GM10266 (cell line): Measurements from ENCODE around the gene SRSF4.
"Not testable (repeated sequence)": the region's sequence is repeated elsewhere in the genome, so short reads cannot be mapped to it uniquely, and the experiment has no call there.

Source experiments
- DNase-seq: peaks from one replicate; pipeline ENCODE4 v3.0.0; 2012; ENCODE audit errors: extremely low spot score
- CTCF ChIP-seq: IDR thresholded peaks from 2 replicates; pipeline ENCODE4 v1.5.1; 2012; ENCODE audit warnings: mild to moderate bottlenecking, low read depth; ENCODE audit not compliant: control insufficient read depth, insufficient read depth; ENCODE audit errors: missing control alignments

The SRSF4 gene

GRCh38 chr1:29119121-29119929 lies 62.4 kb downstream of the SRSF4 start:
- DNase-seq, result no peak
- TF ChIP-seq CTCF, result no peak

DNA sequence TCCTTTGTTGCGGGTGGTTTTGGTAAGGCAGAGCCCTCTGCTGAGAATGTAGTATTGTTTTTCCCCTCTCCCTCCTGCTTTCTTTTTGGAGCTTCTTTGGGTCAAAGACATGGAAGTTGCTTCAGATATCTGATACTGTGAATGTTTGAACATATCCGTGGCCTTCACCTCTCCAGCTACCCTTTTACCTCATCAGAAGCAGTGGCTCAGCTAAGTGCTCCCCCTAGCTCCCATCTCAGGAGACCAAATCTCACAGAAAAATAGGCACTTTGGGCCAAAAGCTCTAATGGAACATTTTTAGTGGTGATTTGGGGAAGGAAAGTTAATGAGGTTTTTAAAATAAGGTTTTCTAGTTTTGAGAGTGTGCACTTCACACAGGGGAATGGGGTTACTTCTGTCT lies 64.3 kb downstream of the SRSF4 start:
- no peak for DNase-seq
- TF ChIP-seq CTCF, result peak; percentile 15

DNA sequence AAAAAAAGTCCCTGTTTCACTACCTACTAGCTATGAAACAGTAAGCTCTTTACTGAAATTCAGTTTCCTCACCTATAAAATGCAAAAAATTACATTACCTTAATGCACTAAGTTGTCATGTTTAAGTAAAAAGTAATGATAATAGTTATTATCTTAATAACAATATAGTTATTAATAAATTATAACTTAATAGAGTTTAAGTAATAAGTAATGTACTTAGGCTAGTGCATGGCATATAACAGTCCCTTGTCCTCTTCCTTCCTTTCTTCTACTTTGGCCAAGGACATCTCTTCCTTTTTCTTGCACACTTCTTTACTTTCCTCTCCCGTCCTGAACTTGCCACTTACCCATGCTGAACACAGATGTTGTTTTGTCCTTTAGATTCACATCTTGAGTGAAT lies 67.0 kb downstream of the SRSF4 start:
- TF ChIP-seq CTCF, result no peak
- no peak for DNase-seq

DNA sequence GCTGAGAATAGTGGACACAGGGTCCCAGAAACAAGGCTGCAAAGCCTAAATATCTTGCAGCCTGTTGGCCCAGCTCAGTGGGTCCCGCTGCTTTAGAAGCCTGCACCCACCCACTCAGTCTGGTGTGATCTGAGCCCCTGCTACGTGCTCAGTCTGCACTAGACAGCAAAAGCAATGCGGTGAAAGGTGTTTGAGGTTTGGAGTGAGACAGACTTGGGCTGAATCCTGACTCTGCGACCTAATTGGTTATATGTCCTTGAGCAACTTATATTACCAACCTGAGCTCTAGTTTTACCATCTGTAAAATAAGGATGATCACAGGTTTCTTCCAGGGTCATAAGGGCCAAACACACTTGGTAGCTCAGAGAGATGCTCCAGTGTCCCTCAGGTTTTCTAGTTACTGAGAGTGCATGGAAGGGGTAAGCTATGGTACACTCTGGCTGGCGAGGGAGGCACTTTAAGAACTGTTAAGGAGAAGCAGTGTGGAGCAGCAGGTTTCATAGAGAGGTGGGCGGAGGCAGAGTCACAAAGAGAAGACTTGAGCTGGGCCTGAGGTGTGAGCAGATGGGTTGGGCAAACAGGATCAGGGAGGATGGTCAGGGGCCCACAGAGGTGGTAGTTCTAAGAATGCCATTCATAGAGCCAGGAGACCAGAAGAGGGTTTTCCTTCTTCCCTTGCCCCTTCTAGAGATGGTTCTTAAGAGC lies 68.1 kb downstream of the SRSF4 start:
- no peak for TF ChIP-seq CTCF
- no peak for DNase-seq

DNA sequence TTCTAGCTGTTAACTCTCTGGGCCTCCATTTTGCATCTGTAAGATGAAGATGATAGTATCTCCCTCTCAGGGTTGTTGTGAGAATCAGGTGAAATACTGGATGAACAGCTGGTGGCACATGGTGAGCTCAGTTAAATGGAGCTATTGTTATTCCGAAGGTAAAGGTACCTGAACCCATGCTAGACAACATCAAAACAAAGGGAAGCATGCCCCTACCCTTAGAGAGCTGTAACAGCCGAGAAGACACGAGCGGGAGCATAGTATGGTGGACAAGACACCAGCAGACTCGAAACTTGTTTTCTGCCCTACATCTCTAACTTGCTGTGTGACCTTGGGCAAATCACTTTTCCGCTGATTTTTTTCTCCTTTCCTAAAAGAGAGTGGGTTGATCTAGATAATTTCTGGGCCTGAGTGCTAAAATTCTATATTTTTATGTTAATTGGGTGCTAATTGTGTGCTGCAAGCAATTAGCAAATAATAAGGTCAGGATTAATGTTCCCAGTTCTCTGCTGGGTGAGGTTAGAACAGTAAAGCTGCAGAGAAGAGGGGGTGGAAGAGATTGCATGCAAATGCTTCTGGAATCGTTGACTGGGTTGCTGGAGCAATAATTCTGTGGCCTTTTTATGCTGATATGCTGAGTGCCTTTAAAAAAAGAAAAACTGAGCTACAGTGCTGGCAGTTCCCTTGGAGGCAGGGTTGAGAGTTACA lies 68.8 kb downstream of the SRSF4 start:
- no peak for TF ChIP-seq CTCF

DNA sequence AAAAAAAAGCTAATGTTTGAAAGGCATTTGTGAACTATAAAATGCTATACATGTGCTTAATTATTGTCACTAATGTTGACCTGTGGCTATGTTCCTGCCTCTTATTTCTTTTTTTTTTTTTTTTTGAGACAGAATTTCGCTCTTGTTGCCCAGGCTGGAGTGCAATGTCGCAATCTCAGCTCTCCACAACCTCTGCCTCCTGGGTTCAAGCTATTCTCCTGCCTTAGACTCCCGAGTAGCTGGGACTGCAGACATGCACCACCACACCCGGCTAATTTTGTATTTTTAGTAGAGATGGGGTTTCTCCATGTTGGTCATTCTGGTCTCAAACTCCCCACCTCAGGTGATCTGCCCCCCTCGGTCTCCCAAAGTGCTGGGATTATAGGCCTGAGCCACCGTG lies 73.7 kb downstream of the SRSF4 start:
- not testable (repeated sequence) for DNase-seq

More for the DNA sequence above, 68.8 kb downstream of the SRSF4 start:
- DNase-seq, result no peak

DNA sequence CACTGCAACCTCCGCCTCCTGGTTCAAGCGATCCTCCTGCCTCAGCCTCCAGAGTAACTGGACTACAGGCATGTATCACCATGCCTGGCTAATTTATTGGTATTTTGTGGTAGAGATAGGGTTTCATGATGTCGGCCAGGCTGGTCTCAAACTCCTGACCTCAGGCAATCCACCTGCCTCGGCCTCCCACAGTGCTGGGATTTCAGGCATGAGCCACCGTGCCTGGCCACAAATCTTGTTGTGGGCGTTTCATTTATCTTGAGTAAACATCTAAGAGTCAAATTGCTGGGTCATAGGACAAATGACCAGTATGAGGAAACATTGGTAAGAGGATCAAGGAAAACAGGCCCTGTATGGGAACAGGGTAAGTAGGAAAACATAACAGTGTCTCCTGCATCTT lies 75.9 kb downstream of the SRSF4 start:
- TF ChIP-seq CTCF, result no peak
- DNase-seq, result no peak
